PC-9 (cell line): ENCODE measurements around the gene ESRP2.

ENCODE experiments used
- CTCF ChIP-seq: fragments of 200-600 bp; sonication (generic); conservative IDR thresholded peaks from 2 replicates; pipeline ENCODE4 v1.6.1; 2017; ENCODE audit warnings: mixed run types, antibody characterized with exemption, mild to moderate bottlenecking, moderate library complexity
- EZH2 ChIP-seq: fragments of 200-600 bp; sonication (generic); IDR thresholded peaks from 2 replicates; pipeline ENCODE4 v1.8.0; 2017; ENCODE audit warnings: antibody characterized with exemption, low read depth

- TF ChIP-seq CTCF (no peak), EZH2 (no peak)
These were observed 38.7 kb downstream of the ESRP2 start for GRCh38 chr16:68197250-68197649.
